ENCODE data around the gene TBC1D24. TPM values are rescaled to one million over a fixed set of nuclear protein-coding genes. Genes with fewer than 3 reads are reported as not detected.
A peak's percentile ranks its signal among the peaks of the same experiment; 100 is the strongest.

Gene TBC1D24
- total RNA-seq, 1 donor from 2014 or later, result 11.1 TPM

- no peak for DNase-seq
- intact Hi-C loops (cut with micrococcal nuclease), result no loop called here
- Histone ChIP-seq H3K27me3 (ENCODE audit: low read depth) (peaks cover 49% of the 10 kb centered on the region), H3K4me3 (peak overlapping the region; percentile 56), H3K36me3 (no peaks in the 10 kb centered on the region), H3K4me1 (peaks cover 84% of the 10 kb centered on the region), H3K27ac (replicated peaks) (no peak overlapping the region), H3K9me3 (replicated peaks) (no peaks in the 10 kb centered on the region)
- TF ChIP-seq, protein P1, sequence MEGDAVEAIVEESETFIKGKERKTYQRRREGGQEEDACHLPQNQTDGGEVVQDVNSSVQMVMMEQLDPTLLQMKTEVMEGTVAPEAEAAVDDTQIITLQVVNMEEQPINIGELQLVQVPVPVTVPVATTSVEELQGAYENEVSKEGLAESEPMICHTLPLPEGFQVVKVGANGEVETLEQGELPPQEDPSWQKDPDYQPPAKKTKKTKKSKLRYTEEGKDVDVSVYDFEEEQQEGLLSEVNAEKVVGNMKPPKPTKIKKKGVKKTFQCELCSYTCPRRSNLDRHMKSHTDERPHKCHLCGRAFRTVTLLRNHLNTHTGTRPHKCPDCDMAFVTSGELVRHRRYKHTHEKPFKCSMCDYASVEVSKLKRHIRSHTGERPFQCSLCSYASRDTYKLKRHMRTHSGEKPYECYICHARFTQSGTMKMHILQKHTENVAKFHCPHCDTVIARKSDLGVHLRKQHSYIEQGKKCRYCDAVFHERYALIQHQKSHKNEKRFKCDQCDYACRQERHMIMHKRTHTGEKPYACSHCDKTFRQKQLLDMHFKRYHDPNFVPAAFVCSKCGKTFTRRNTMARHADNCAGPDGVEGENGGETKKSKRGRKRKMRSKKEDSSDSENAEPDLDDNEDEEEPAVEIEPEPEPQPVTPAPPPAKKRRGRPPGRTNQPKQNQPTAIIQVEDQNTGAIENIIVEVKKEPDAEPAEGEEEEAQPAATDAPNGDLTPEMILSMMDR (IDR thresholded peaks at IDR 0.05; ENCODE audit: borderline replicate concordance), result no peak
Measured at GRCh38 chr16:2471653-2472487, 3.1 kb upstream of the TBC1D24 start.

DNA sequence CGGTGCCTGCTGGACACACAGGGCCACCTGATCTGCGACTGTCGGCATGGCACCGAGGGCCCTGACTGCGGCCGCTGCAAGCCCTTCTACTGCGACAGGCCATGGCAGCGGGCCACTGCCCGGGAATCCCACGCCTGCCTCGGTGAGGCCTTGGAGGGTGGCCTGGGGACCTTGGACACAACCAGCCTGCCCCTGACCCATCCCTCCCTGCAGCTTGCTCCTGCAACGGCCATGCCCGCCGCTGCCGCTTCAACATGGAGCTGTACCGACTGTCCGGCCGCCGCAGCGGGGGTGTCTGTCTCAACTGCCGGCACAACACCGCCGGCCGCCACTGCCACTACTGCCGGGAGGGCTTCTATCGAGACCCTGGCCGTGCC, 2.5 kb upstream of the TBC1D24 start:
- no peak for DNase-seq
- peaks cover 49% of the 10 kb centered on the region for H3K27me3 ChIP-seq (ENCODE audit: low read depth)
- no peaks in the 10 kb centered on the region for H3K9me3 ChIP-seq (replicated peaks)
- H3K4me1 ChIP-seq, result peaks cover 79% of the 10 kb centered on the region
- H3K27ac ChIP-seq (replicated peaks), result no peak overlapping the region
- H3K4me3 ChIP-seq, result no peak overlapping the region
- TF ChIP-seq, protein P1 (IDR thresholded peaks at IDR 0.05; ENCODE audit: borderline replicate concordance), result no peak
- no peaks in the 10 kb centered on the region for H3K36me3 ChIP-seq
- intact Hi-C loops (cut with micrococcal nuclease), result no loop called here

GRCh38 chr16:2472885-2473445, 2.0 kb upstream of the TBC1D24 start:
- intact Hi-C loops (cut with micrococcal nuclease), result no loop called here
- Histone ChIP-seq H3K4me3 (peak overlapping the region; percentile 79), H3K27me3 (ENCODE audit: low read depth) (peaks cover 49% of the 10 kb centered on the region), H3K4me1 (peaks cover 75% of the 10 kb centered on the region), H3K9me3 (replicated peaks) (no peaks in the 10 kb centered on the region), H3K27ac (replicated peaks) (no peak overlapping the region), H3K36me3 (no peaks in the 10 kb centered on the region)
- TF ChIP-seq, protein P1 (IDR thresholded peaks at IDR 0.05; ENCODE audit: borderline replicate concordance), result no peak
- DNase-seq, result no peak

GRCh38 chr16:2473446-2473926, 1.4 kb upstream of the TBC1D24 start:
- TF ChIP-seq, protein P1 (IDR thresholded peaks at IDR 0.05; ENCODE audit: borderline replicate concordance), result no peak
- Histone ChIP-seq H3K27me3 (ENCODE audit: low read depth) (peaks cover 49% of the 10 kb centered on the region), H3K4me3 (peak overlapping the region; percentile 79), H3K4me1 (peaks cover 69% of the 10 kb centered on the region), H3K27ac (replicated peaks) (no peak overlapping the region), H3K36me3 (no peaks in the 10 kb centered on the region), H3K9me3 (replicated peaks) (no peaks in the 10 kb centered on the region)
- intact Hi-C loops (cut with micrococcal nuclease), result no loop called here
- no peak for DNase-seq

DNA sequence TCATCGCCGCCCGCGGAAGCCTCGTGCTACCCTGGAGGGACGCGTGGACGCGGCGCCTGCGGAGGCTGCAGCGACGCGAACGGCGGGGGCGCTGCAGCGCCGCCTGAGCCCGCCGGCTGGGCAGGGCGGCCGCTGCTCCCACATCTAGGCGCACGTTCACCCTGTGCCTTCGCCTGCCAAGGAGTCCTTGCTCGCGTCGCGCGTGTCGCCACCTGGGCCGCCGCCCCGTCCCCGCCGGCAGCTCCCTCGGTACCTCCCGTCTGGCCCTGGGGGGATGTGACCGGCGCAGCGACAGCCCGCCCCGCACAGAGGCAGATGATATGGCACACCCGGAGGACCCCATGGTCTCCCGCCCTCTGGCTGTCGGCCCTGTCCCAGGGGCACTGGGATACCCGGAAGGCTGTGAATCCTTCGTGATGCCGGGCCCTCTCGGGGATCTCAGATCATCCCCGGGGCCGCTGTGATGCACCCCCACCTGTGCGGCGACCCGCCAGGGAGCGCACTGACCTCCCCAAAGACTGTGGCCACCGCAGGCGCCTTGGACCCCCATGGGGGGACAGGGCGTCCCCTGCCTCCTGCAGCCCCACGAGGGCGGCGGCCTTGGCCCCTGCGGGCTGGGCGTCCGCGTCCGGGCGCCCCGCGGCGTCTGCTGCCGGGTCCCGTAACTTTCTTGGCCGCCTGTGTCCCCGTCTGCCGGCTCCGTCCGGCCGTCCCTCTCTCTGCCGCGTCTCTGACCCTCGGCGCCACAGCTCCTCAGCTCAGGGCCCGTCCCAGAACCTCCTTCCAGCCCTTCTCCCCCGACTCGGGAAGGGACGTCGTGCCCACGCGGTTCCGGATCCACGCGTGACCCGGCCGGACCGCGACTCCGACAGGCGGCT, 689 bp upstream of the TBC1D24 start:
- DNase-seq, result peak; percentile 56
- Histone ChIP-seq H3K27ac (replicated peaks) (peak overlapping the region; percentile 91), H3K9me3 (replicated peaks) (no peaks in the 10 kb centered on the region), H3K27me3 (ENCODE audit: low read depth) (peaks cover 44% of the 10 kb centered on the region), H3K36me3 (no peaks in the 10 kb centered on the region), H3K4me3 (peak overlapping the region; percentile 79), H3K4me1 (peaks cover 62% of the 10 kb centered on the region)
- TF ChIP-seq, protein P1 (IDR thresholded peaks at IDR 0.05; ENCODE audit: borderline replicate concordance), result peak; percentile 56
- intact Hi-C loops (cut with micrococcal nuclease), result no loop called here

Data from left ventricle myocardium inferior (tissue), 1 donor.